H1 (cell line): ENCODE data around the gene SLC7A6OS. TPM values are rescaled to one million over a fixed set of nuclear protein-coding genes. Genes with fewer than 3 reads are reported as not detected.

ENCODE experiments used
- CTCF ChIA-PET: fragments of 300-600 bp; sonication (Branson Sonifier 250); formaldehyde crosslinking; loops from one replicate; lab custom pipeline; 2021; ENCODE audit not compliant: partially characterized antibody; lab: Charles Lee
- POLR2A ChIA-PET: fragments of 300-600 bp; sonication (Branson Sonifier 250); formaldehyde crosslinking; loops from one replicate; lab custom pipeline; 2021; ENCODE audit warnings: inconsistent platforms; ENCODE audit not compliant: partially characterized antibody; lab: Charles Lee
- DNase-seq, 2 experiments: peaks; one replicate each; pipeline versions ENCODE4 v3.0.0 to v3.0.0-alpha.2; 2010 to 2022; ENCODE audit warnings: low spot score in 2 of 2, low read depth in 1 of 2, mixed read lengths in 1 of 2
- FAIRE-seq: peaks from 2 replicates; lab custom pipeline; 2011; peaks lifted over from hg19 to GRCh38; lab: Jason Lieb, UNC
- H2AFZ ChIP-seq: 2 replicates; pipeline ENCODE4 v1.8.1; 2012; ENCODE audit warnings: low read length, inconsistent platforms
- H2AK5ac ChIP-seq: 2 replicates; pipeline ENCODE4 v1.6.1; 2013; ENCODE audit warnings: low read depth, low read length
- H2BK120ac ChIP-seq: replicated peaks from 2 replicates; pipeline ENCODE3; 2013; ENCODE audit warnings: low read depth, low read length, inconsistent platforms
- H2BK12ac ChIP-seq: 2 replicates; pipeline ENCODE4 v1.6.1; 2013; ENCODE audit warnings: low read depth, low read length
- H2BK15ac ChIP-seq: 2 replicates; pipeline ENCODE4 v1.6.1; 2013; ENCODE audit warnings: low read length
- H2BK20ac ChIP-seq: 2 replicates; pipeline ENCODE4 v1.6.1; 2013; ENCODE audit warnings: low read length
- H2BK5ac ChIP-seq: 2 replicates; pipeline ENCODE4 v1.6.1; 2013; ENCODE audit warnings: low read depth, low read length
- H3K14ac ChIP-seq: 2 replicates; pipeline ENCODE4 v1.6.1; 2013; ENCODE audit warnings: inconsistent platforms; ENCODE audit not compliant: insufficient read length
- H3K18ac ChIP-seq: 2 replicates; pipeline ENCODE4 v1.6.1; 2013; ENCODE audit warnings: low read length; ENCODE audit errors: extremely low read depth
- H3K23ac ChIP-seq: 2 replicates; pipeline ENCODE4 v1.6.1; 2013; ENCODE audit warnings: inconsistent platforms; ENCODE audit not compliant: insufficient read length
- H3K23me2 ChIP-seq: 2 replicates; pipeline ENCODE4 v1.6.1; 2013; ENCODE audit warnings: low read depth, low read length
- H3K27ac ChIP-seq: 2 replicates; pipeline ENCODE4 v1.6.1; 2011; ENCODE audit warnings: low read depth, low read length, inconsistent platforms
- H3K27me3 ChIP-seq, 4 experiments: replicated peaks in 1 of 4; 1 replicate in 1 of 4; 2 replicates in 3 of 4; pipeline versions ENCODE4 v1.6.1 to v1.8.1; 2011 to 2013; ENCODE audit warnings: low read length in 3 of 4, mild to moderate bottlenecking in 3 of 4, inconsistent platforms in 2 of 4, mixed read lengths in 2 of 4, moderate library complexity in 1 of 4; ENCODE audit not compliant: control insufficient read depth in 3 of 4, insufficient read depth in 3 of 4; ENCODE audit errors: extremely low read depth in 1 of 4
- H3K36me3 ChIP-seq, 4 experiments: 2 replicates each; pipeline versions ENCODE4 v1.6.1 to v1.8.1; 2011 to 2013; ENCODE audit warnings: mild to moderate bottlenecking in 4 of 4, low read length in 3 of 4, moderate library complexity in 2 of 4, control low read depth in 1 of 4, inconsistent platforms in 1 of 4; ENCODE audit not compliant: insufficient read depth in 4 of 4, control insufficient read depth in 2 of 4
- H3K4ac ChIP-seq: replicated peaks from 2 replicates; pipeline ENCODE3; 2013; ENCODE audit warnings: low read length, low read depth, mixed read lengths, inconsistent platforms; ENCODE audit not compliant: insufficient read length
- H3K4me1 ChIP-seq, 4 experiments: replicated peaks in 1 of 4; 1 replicate in 1 of 4; 2 replicates in 3 of 4; pipeline versions ENCODE4 v1.6.1 to v1.8.1; 2011 to 2013; ENCODE audit warnings: low read length in 3 of 4, inconsistent platforms in 2 of 4, mixed read lengths in 1 of 4; ENCODE audit not compliant: insufficient read depth in 4 of 4, control insufficient read depth in 3 of 4
- H3K4me2 ChIP-seq, 2 experiments: 2 replicates each; pipeline versions ENCODE4 v1.6.1 to v1.8.1; 2011 to 2013; ENCODE audit warnings: low read depth in 2 of 2, low read length in 2 of 2, control low read depth in 1 of 2, inconsistent platforms in 1 of 2, mild to moderate bottlenecking in 1 of 2; ENCODE audit not compliant: insufficient read depth in 1 of 2
- H3K4me3 ChIP-seq, 4 experiments: fragments of 200-600, 300-600 bp in 1 of 4; sonication (generic), shearing (Covaris generic), sonication (Bioruptor Twin) in 1 of 4; 2 replicates each; pipeline versions ENCODE4 v1.5.1 to v1.8.1; 2011 to 2016; ENCODE audit warnings: low read length in 4 of 4, low read depth in 3 of 4, control low read depth in 2 of 4, inconsistent platforms in 2 of 4, mild to moderate bottlenecking in 2 of 4, mixed read lengths in 1 of 4, moderate library complexity in 1 of 4; ENCODE audit not compliant: insufficient read depth in 2 of 4; ENCODE audit errors: extremely low read depth in 1 of 4
- H3K56ac ChIP-seq: replicated peaks from 2 replicates; pipeline ENCODE3; 2013; ENCODE audit warnings: low read depth, mild to moderate bottlenecking, mixed read lengths, low read length, inconsistent platforms; ENCODE audit not compliant: insufficient read length
- H3K79me1 ChIP-seq: 2 replicates; pipeline ENCODE4 v1.6.1; 2013; ENCODE audit warnings: low read depth, low read length, control low read depth
- H3K79me2 ChIP-seq, 2 experiments: 2 replicates each; pipeline versions ENCODE4 v1.6.1 to v1.8.1; 2012 to 2013; ENCODE audit warnings: low read length in 2 of 2, mild to moderate bottlenecking in 2 of 2, inconsistent platforms in 1 of 2; ENCODE audit not compliant: insufficient read depth in 2 of 2, control insufficient read depth in 1 of 2
- H3K9ac ChIP-seq, 4 experiments: replicated peaks in 1 of 4; 1 replicate in 1 of 4; 2 replicates in 3 of 4; pipeline versions ENCODE4 v1.6.1 to v1.8.1; 2011 to 2013; ENCODE audit warnings: low read depth in 3 of 4, low read length in 3 of 4, control low read depth in 2 of 4, mild to moderate bottlenecking in 2 of 4, moderate library complexity in 2 of 4, inconsistent platforms in 1 of 4; ENCODE audit errors: extremely low read depth in 1 of 4
- H3K9me3 ChIP-seq, 2 experiments: 2 replicates each; pipeline versions ENCODE4 v1.6.1 to v1.8.1; 2012 to 2013; ENCODE audit warnings: mild to moderate bottlenecking in 2 of 2, moderate library complexity in 2 of 2, control low read depth in 1 of 2, inconsistent platforms in 1 of 2, low read depth in 1 of 2, low read length in 1 of 2, mixed read lengths in 1 of 2; ENCODE audit not compliant: insufficient read depth in 2 of 2
- H4K20me1 ChIP-seq, 2 experiments: replicated peaks in 1 of 2; 2 replicates each; pipeline versions ENCODE3 to v1.8.1; 2011 to 2013; ENCODE audit warnings: inconsistent platforms in 2 of 2, low read length in 2 of 2, mild to moderate bottlenecking in 1 of 2; ENCODE audit not compliant: insufficient read depth in 2 of 2, control insufficient read depth in 1 of 2
- H4K5ac ChIP-seq: 2 replicates; pipeline ENCODE4 v1.6.1; 2013; ENCODE audit warnings: low read length, low read depth, mixed read lengths, inconsistent platforms; ENCODE audit not compliant: insufficient read length
- H4K8ac ChIP-seq: 2 replicates; pipeline ENCODE4 v1.8.0; 2013; ENCODE audit warnings: mild to moderate bottlenecking, moderate library complexity, low read length, inconsistent platforms; ENCODE audit not compliant: insufficient read depth; ENCODE audit errors: extremely low read depth
- H4K91ac ChIP-seq: replicated peaks from 2 replicates; pipeline ENCODE3; 2013; ENCODE audit warnings: low read length, mixed read lengths, inconsistent platforms; ENCODE audit not compliant: insufficient read length
- ATF3 ChIP-seq: IDR thresholded peaks from 2 replicates; pipeline ENCODE4 v1.6.1; 2011; ENCODE audit warnings: low read depth, mild to moderate bottlenecking, low read length; ENCODE audit not compliant: insufficient read depth
- CHD2 ChIP-seq: IDR thresholded peaks from 2 replicates; pipeline ENCODE4 v1.6.1; 2012; ENCODE audit warnings: low read length, improper control_type of control experiment
- CREB1 ChIP-seq: IDR thresholded peaks from 2 replicates; pipeline ENCODE4 v1.6.1; 2012; ENCODE audit warnings: inconsistent platforms
- RXRA ChIP-seq: IDR thresholded peaks from 2 replicates; pipeline ENCODE4 v1.6.1; 2011; ENCODE audit warnings: low read depth, mild to moderate bottlenecking, low read length, moderate library complexity; ENCODE audit not compliant: insufficient read depth
- SP4 ChIP-seq: IDR thresholded peaks from 2 replicates; pipeline ENCODE4 v1.6.1; 2012; ENCODE audit warnings: low read length, inconsistent platforms
- WGBS, 2 experiments: shearing (Covaris generic) in 1 of 2; methylation state at CpG; one replicate each; pipeline versions ENCODE4 v1.1.6 to v1.1.7; 2013 to 2015; ENCODE audit warnings: low lambda C conversion rate in 2 of 2, mixed read lengths in 2 of 2, inconsistent platforms in 1 of 2, low coverage in 1 of 2, missing lambda C conversion rate in 1 of 2; ENCODE audit not compliant: insufficient replicate concordance in 2 of 2, insufficient coverage in 1 of 2, insufficient read length in 1 of 2; ENCODE audit errors: extremely low coverage in 1 of 2, missing lambda C conversion rate in 1 of 2; 5-methylcytosine and 5-hydroxymethylcytosine counted together
- polyA plus RNA-seq, 7 experiments: library from polyadenylated mRNA; depleted of rRNA in 3 of 7; stranded (reverse) in 5 of 7; unstranded in 2 of 7; fragments of >200 nt in 5 of 7; fragments of 200-250 nt in 2 of 7; gene quantifications; 1 replicate in 5 of 7; 2 replicates in 1 of 7; 4 replicates in 1 of 7; pipeline versions ENCODE4 v1.2.1 to v1.2.3, GENCODE V29; 2011 to 2013; ENCODE audit warnings: missing spikeins in 2 of 7, mixed read lengths in 2 of 7
- total RNA-seq: library from RNA; stranded (reverse); fragmentation: NEBNext Ultra II Directional; extraction: Animal tissue kit (Norgen Biotek cat#: 25700); gene quantifications from 2 replicates; pipeline ENCODE4 v1.2.1, GENCODE V29; 2021

The SLC7A6OS gene
- total and polyA plus RNA-seq, 2 of the 8 experiments (the other 6 are each of a cell fraction or from before 2014, with no cell fraction given) = 7.3 to 21.3 TPM

GRCh38 chr16:68284847-68285246, 25.9 kb downstream of the SLC7A6OS start:
- no peak for FAIRE-seq
- H2BK12ac ChIP-seq = no peak overlapping the region
- no peak overlapping the region for H2BK120ac ChIP-seq
- no peaks in the 10 kb centered on the region for H3K23me2 ChIP-seq
- H3K27ac ChIP-seq = no peak overlapping the region
- no peak overlapping the region for H2AFZ ChIP-seq
- 0 out of 2 replicates have a peak, but pooled peaks cover 3% of the 10 kb centered on the region for H3K79me1 ChIP-seq
- H3K56ac ChIP-seq = no peak overlapping the region
- ChIA-PET CTCF (interaction anchor here (0.5 to 20.4 kb wide), 8 partner anchors 8 to 343 kb away, joined by 3 to 233 read pairs (median 5); partner anchors contain the start of gene SLC7A6), POLR2A (interaction anchor here (0.8 to 4.9 kb wide), 3 partner anchors 15 to 48 kb away, joined by 3 to 19 read pairs (median 11); partner anchors contain the start of genes PRMT7 and SLC7A6OS)
- H4K91ac ChIP-seq = no peak overlapping the region
- no peak overlapping the region for H3K23ac ChIP-seq
- H3K4me3 ChIP-seq = no peak overlapping the region
- H3K14ac ChIP-seq = no peak overlapping the region
- H4K5ac ChIP-seq = no peak overlapping the region
- H3K18ac ChIP-seq = no peak overlapping the region
- no peak overlapping the region for H2BK20ac ChIP-seq
- TF ChIP-seq RXRA (no peak), SP4 (no peak), CHD2 (no peak), ATF3 (no peak), CREB1 (no peak)
- H3K79me2 ChIP-seq = no peaks in the 10 kb centered on the region
- DNase-seq = no peak
- H3K9me3 ChIP-seq = no peaks in the 10 kb centered on the region
- WGBS, 2 experiments = 98% methylated on average over 4 of the region's 5 CpGs; no CpG with 5 or more reads in 1 of the 2 experiments
- no peak overlapping the region for H2BK5ac ChIP-seq
- H4K8ac ChIP-seq = no peak overlapping the region
- H3K27me3 ChIP-seq = no peaks in the 10 kb centered on the region
- H3K4me2 ChIP-seq = no peak overlapping the region
- peaks cover 2 to 15% of the 10 kb centered on the region in 2 experiments for H4K20me1 ChIP-seq
- H3K36me3 ChIP-seq = peaks cover 0 to 3% (median 0%) of the 10 kb centered on the region in 4 experiments; a peak in 2 of 8 replicates
- no peak overlapping the region for H2AK5ac ChIP-seq
- no peak overlapping the region for H3K9ac ChIP-seq
- H3K4ac ChIP-seq = no peak overlapping the region
- H3K4me1 ChIP-seq = no peaks in the 10 kb centered on the region
- H2BK15ac ChIP-seq = no peak overlapping the region
